ENCODE measurements around the gene PDIA2.

PDIA2 gene

GRCh38 chr16:282491-282890 lies 473 bp upstream of the PDIA2 start:
- H3K9me3 ChIP-seq (ENCODE audit: insufficient read depth, low read length) = no peaks in the 10 kb centered on the region
- peaks cover 14% of the 10 kb centered on the region for H3K4me1 ChIP-seq (ENCODE audit: low read length)
- H3K27me3 ChIP-seq (ENCODE audit: low read depth, low read length) = no peaks in the 10 kb centered on the region
- H3K4me2 ChIP-seq (ENCODE audit: low read length) = peak overlapping the region; percentile 65
- H3K27ac ChIP-seq (ENCODE audit: low read length) = peak overlapping the region; percentile 64
- H3K36me3 ChIP-seq (replicated peaks; ENCODE audit: low read depth, low read length) = peaks cover 24% of the 10 kb centered on the region
- H3K4me3 ChIP-seq (ENCODE audit: low read length) = peak overlapping the region; percentile 90
- TF ChIP-seq CTCF (IDR thresholded peaks at IDR 0.05; ENCODE audit: low read depth, low read length) (no peak), EZH2phosphoT487 (IDR thresholded peaks at IDR 0.05; ENCODE audit: low read depth) (no peak)
- no peaks in the 10 kb centered on the region for H4K20me1 ChIP-seq (ENCODE audit: insufficient read depth, low read length)
- H3K79me2 ChIP-seq (ENCODE audit: low read length) = peaks cover 26% of the 10 kb centered on the region
- H2AFZ ChIP-seq (ENCODE audit: low read depth, low read length) = no peak overlapping the region
- peak overlapping the region; percentile 92 for H3K9ac ChIP-seq (ENCODE audit: low read length)

GRCh38 chr16:284204-285120 lies 1.5 kb downstream of the PDIA2 start:
- TF ChIP-seq EZH2phosphoT487 (IDR thresholded peaks at IDR 0.05; ENCODE audit: low read depth) = no peak
- TF ChIP-seq CTCF (IDR thresholded peaks at IDR 0.05; ENCODE audit: low read depth, low read length) = no peak
- Histone ChIP-seq H3K4me1 (ENCODE audit: low read length) (peaks cover 6% of the 10 kb centered on the region), H3K36me3 (replicated peaks; ENCODE audit: low read depth, low read length) (peaks cover 26% of the 10 kb centered on the region), H3K4me2 (ENCODE audit: low read length) (peak overlapping the region; percentile 65), H3K79me2 (ENCODE audit: low read length) (peaks cover 26% of the 10 kb centered on the region), H3K9ac (ENCODE audit: low read length) (peak overlapping the region; percentile 92; the same call in 1 of the 2 replicates), H3K9me3 (ENCODE audit: insufficient read depth, low read length) (no peaks in the 10 kb centered on the region), H3K27me3 (ENCODE audit: low read depth, low read length) (no peaks in the 10 kb centered on the region), H3K27ac (ENCODE audit: low read length) (no peak overlapping the region), H4K20me1 (ENCODE audit: insufficient read depth, low read length) (no peaks in the 10 kb centered on the region), H2AFZ (ENCODE audit: low read depth, low read length) (no peak overlapping the region), H3K4me3 (ENCODE audit: low read length) (peak overlapping the region; percentile 90)

GRCh38 chr16:285146-286055 lies 2.4 kb downstream of the PDIA2 start:
- no peaks in the 10 kb centered on the region for H4K20me1 ChIP-seq (ENCODE audit: insufficient read depth, low read length)
- no peak overlapping the region for H3K4me3 ChIP-seq (ENCODE audit: low read length)
- no peak overlapping the region for H3K4me2 ChIP-seq (ENCODE audit: low read length)
- peaks cover 26% of the 10 kb centered on the region for H3K79me2 ChIP-seq (ENCODE audit: low read length)
- H3K9me3 ChIP-seq (ENCODE audit: insufficient read depth, low read length) = no peaks in the 10 kb centered on the region
- no peak overlapping the region for H3K9ac ChIP-seq (ENCODE audit: low read length)
- H3K27me3 ChIP-seq (ENCODE audit: low read depth, low read length) = no peaks in the 10 kb centered on the region
- H3K27ac ChIP-seq (ENCODE audit: low read length) = no peak overlapping the region
- H3K4me1 ChIP-seq (ENCODE audit: low read length) = peaks cover 6% of the 10 kb centered on the region
- no peak overlapping the region for H2AFZ ChIP-seq (ENCODE audit: low read depth, low read length)
- TF ChIP-seq EZH2phosphoT487 (IDR thresholded peaks at IDR 0.05; ENCODE audit: low read depth) = no peak
- TF ChIP-seq CTCF (IDR thresholded peaks at IDR 0.05; ENCODE audit: low read depth, low read length) = no peak
- H3K36me3 ChIP-seq (replicated peaks; ENCODE audit: low read depth, low read length) = peaks cover 26% of the 10 kb centered on the region
